ENCODE measurements around the gene HERC3.

- TF ChIP-seq EZH2 (IDR thresholded peaks at IDR 0.05) (no peak), POLR2AphosphoS5 (IDR thresholded peaks at IDR 0.05; ENCODE audit: borderline replicate concordance, low read depth, low read length) (no peak), FOXP2 (optimal IDR thresholded peaks at IDR 0.05; ENCODE audit: control extremely low read depth, extremely low read length, insufficient read depth) (no peak)
Measured at GRCh38 chr4:88623097-88623496, 30.8 kb downstream of the HERC3 start.

Data from SK-N-MC (cell line).